Body of pancreas (tissue), 4 donors: ENCODE results near the gene SON. TPM values are rescaled to one million over a fixed set of nuclear protein-coding genes. Genes with fewer than 3 reads are reported as not detected.
A peak's percentile ranks its signal among the peaks of the same experiment; 100 is the strongest.
"Not testable (repeated sequence)": the region's sequence is repeated elsewhere in the genome, so short reads cannot be mapped to it uniquely, and the experiment has no call there.

Source experiments
- ATAC-seq: fragments of 150-250 bp; one replicate; pipeline ENCODE4 v1.9.1; 2016
- DNase-seq, 4 donors: peaks; one replicate each; pipeline ENCODE4 v3.0.0-alpha.2; 2019
- H3K27ac ChIP-seq, 4 donors: fragments of 200-600 bp; sonication (generic); 1 replicate in 3 of 4; 2 replicates in 1 of 4; pipeline versions ENCODE4 v1.5.1 to v1.6.1; 2016 to 2019; ENCODE audit warnings: mild to moderate bottlenecking in 1 of 4, mixed read lengths in 1 of 4, moderate library complexity in 1 of 4
- H3K27me3 ChIP-seq, 2 donors: fragments of 200-600 bp; sonication (generic); one replicate each; pipeline ENCODE4 v1.6.0; 2016; ENCODE audit warnings: mild to moderate bottlenecking in 1 of 2
- H3K36me3 ChIP-seq, 2 donors: fragments of 200-600 bp; sonication (generic); replicated peaks in 1 of 2; 2 replicates each; pipeline ENCODE4 v1.5.1; 2016; ENCODE audit warnings: low read depth in 2 of 2; ENCODE audit not compliant: insufficient read depth in 1 of 2
- H3K4me1 ChIP-seq: fragments of 200-600 bp; sonication (generic); one replicate; pipeline ENCODE4 v1.6.0; 2016
- H3K4me3 ChIP-seq, 2 donors: fragments of 200-600 bp; sonication (generic); 1 replicate in 1 of 2; 2 replicates in 1 of 2; pipeline ENCODE4 v1.5.1; 2016 to 2019
- H3K9me3 ChIP-seq, 3 donors: fragments of 200-600 bp; sonication (generic); 1 replicate in 2 of 3; 2 replicates in 1 of 3; pipeline ENCODE4 v1.5.1; 2016
- CTCF ChIP-seq, 7 experiments: fragments of 450-650 bp in 4 of 7; fragments of 200-600 bp in 3 of 7; sonication (generic) in 3 of 7; IDR thresholded peaks; one replicate each; pipeline ENCODE4 v1.5.1; 2016 to 2019; ENCODE audit warnings: antibody characterized with exemption in 7 of 7
- POLR2A ChIP-seq, 3 donors: fragments of 450-650 bp; IDR thresholded peaks; one replicate each; pipeline ENCODE4 v1.6.1; 2016; ENCODE audit warnings: antibody characterized with exemption in 3 of 3, mild to moderate bottlenecking in 2 of 3
- WGBS, 2 donors: methylation state at CpG; one replicate each; pipeline ENCODE4 v1.1.5; 2017; 5-methylcytosine and 5-hydroxymethylcytosine counted together
- intact Hi-C: fragments of 100-400 bp; cut with DNase I; formaldehyde crosslinking; loops from one replicate; pipeline ENCODE4 v1.15.1; 2023
- total RNA-seq, 2 donors: library from RNA; depleted of rRNA; stranded (reverse); fragments of >200 nt; gene quantifications; one replicate each; pipeline ENCODE4 v1.1.0, GENCODE V29; 2016

SON gene
- total RNA-seq, 2 donors from 2014 or later, result 118 to 235 TPM

- no peaks in the 10 kb centered on the region for H3K27me3 ChIP-seq
- intact Hi-C loops, result no loop called here
- TF ChIP-seq CTCF (IDR thresholded peaks at IDR 0.05) (no peak), POLR2A (IDR thresholded peaks at IDR 0.05) (no peak)
- ATAC-seq (no peak), DNase-seq (no peak)
- no peaks in the 10 kb centered on the region for H3K4me1 ChIP-seq
- H3K4me3 ChIP-seq, result no peak overlapping the region
- H3K9me3 ChIP-seq, result no peaks in the 10 kb centered on the region
- 92 to 97% methylated on average over 2 of the region's 2 CpGs for WGBS, 2 donors
- peaks cover 5 to 11% of the 10 kb centered on the region in 2 donors for H3K36me3 ChIP-seq
- H3K27ac ChIP-seq, result no peak overlapping the region
These were observed 23.7 kb downstream of the SON start for GRCh38 chr21:33566514-33566913.

- TF ChIP-seq CTCF (IDR thresholded peaks at IDR 0.05) (no peak), POLR2A (IDR thresholded peaks at IDR 0.05) (no peak)
- ATAC-seq, result no peak
- H3K27ac ChIP-seq, result no peak overlapping the region
- DNase-seq, result no peak
- H3K36me3 ChIP-seq, result peaks cover 5 to 8% of the 10 kb centered on the region in 2 donors
- no peaks in the 10 kb centered on the region for H3K4me1 ChIP-seq
- H3K9me3 ChIP-seq, result no peaks in the 10 kb centered on the region
- H3K4me3 ChIP-seq, result no peak overlapping the region
- WGBS, 2 donors, result 79 to 92% methylated on average over 6 of the region's 6 CpGs
- intact Hi-C loops, result no loop called here
- H3K27me3 ChIP-seq, result no peaks in the 10 kb centered on the region
These were observed 25.1 kb downstream of the SON start for GRCh38 chr21:33567914-33568313.

- ATAC-seq, result no peak
- no peaks in the 10 kb centered on the region for H3K27me3 ChIP-seq
- no peak for DNase-seq
- TF ChIP-seq POLR2A (IDR thresholded peaks at IDR 0.05) (no peak), CTCF (IDR thresholded peaks at IDR 0.05) (no peak)
- H3K4me1 ChIP-seq, result no peaks in the 10 kb centered on the region
- H3K36me3 ChIP-seq, result peaks cover 5 to 8% of the 10 kb centered on the region in 2 donors
- no peak overlapping the region for H3K4me3 ChIP-seq
- no peak overlapping the region for H3K27ac ChIP-seq
- WGBS, 2 donors, result 74 to 75% methylated on average over 2 of the region's 2 CpGs
- no peaks in the 10 kb centered on the region for H3K9me3 ChIP-seq
- intact Hi-C loops, result no loop called here
These were observed 25.6 kb downstream of the SON start for GRCh38 chr21:33568448-33568847.

- TF ChIP-seq POLR2A (IDR thresholded peaks at IDR 0.05) (no peak), CTCF (IDR thresholded peaks at IDR 0.05) (no peak)
- Histone ChIP-seq H3K4me1 (no peaks in the 10 kb centered on the region), H3K9me3 (no peaks in the 10 kb centered on the region), H3K27ac (no peak overlapping the region), H3K36me3 (peaks cover 5 to 12% of the 10 kb centered on the region in 2 donors), H3K27me3 (no peaks in the 10 kb centered on the region), H3K4me3 (no peak overlapping the region)
- ATAC-seq (no peak), DNase-seq (no peak)
- intact Hi-C loops, result no loop called here
- WGBS, 2 donors, result 79 to 85% methylated on average over 5 of the region's 5 CpGs
These were observed 27.2 kb downstream of the SON start for GRCh38 chr21:33569991-33570390.

- no peak for TF ChIP-seq CTCF (IDR thresholded peaks at IDR 0.05)
- no peak for TF ChIP-seq POLR2A (IDR thresholded peaks at IDR 0.05)
- ATAC-seq, result no peak
- Histone ChIP-seq H3K27me3 (no peaks in the 10 kb centered on the region), H3K27ac (peak overlapping the region in 1 of 4 donors; percentile 4), H3K4me1 (no peaks in the 10 kb centered on the region), H3K36me3 (peaks cover 9 to 17% of the 10 kb centered on the region in 2 donors), H3K9me3 (no peaks in the 10 kb centered on the region), H3K4me3 (no peak overlapping the region)
- 27 to 42% methylated on average over 3 of the region's 3 CpGs for WGBS, 2 donors
- intact Hi-C loops, result no loop called here
- no peak for DNase-seq
These were observed 29.5 kb downstream of the SON start for GRCh38 chr21:33572350-33572749.

- H3K9me3 ChIP-seq, H3K36me3 ChIP-seq, DNase-seq, intact Hi-C loops, H3K27ac ChIP-seq, H3K27me3 ChIP-seq, H3K4me3 ChIP-seq, H3K4me1 ChIP-seq: not testable (repeated sequence)
- 9 to 30% methylated on average over 2 of the region's 2 CpGs for WGBS, 2 donors
- peak; percentile 58 for ATAC-seq
These were observed 33.9 kb downstream of the SON start for GRCh38 chr21:33576741-33577141.
